H1 (cell line): ENCODE measurements around the gene ALG3. TPM values are rescaled to one million over a fixed set of nuclear protein-coding genes. Genes with fewer than 3 reads are reported as not detected.

Experiments
- CTCF ChIA-PET: fragments of 300-600 bp; sonication (Branson Sonifier 250); formaldehyde crosslinking; loops from one replicate; lab custom pipeline; 2021; ENCODE audit not compliant: partially characterized antibody; lab: Charles Lee
- POLR2A ChIA-PET: fragments of 300-600 bp; sonication (Branson Sonifier 250); formaldehyde crosslinking; loops from one replicate; lab custom pipeline; 2021; ENCODE audit warnings: inconsistent platforms; ENCODE audit not compliant: partially characterized antibody; lab: Charles Lee
- DNase-seq, 2 experiments: peaks; one replicate each; pipeline versions ENCODE4 v3.0.0 to v3.0.0-alpha.2; 2010 to 2022; ENCODE audit warnings: low spot score in 2 of 2, low read depth in 1 of 2, mixed read lengths in 1 of 2
- FAIRE-seq: peaks from 2 replicates; lab custom pipeline; 2011; peaks lifted over from hg19 to GRCh38; lab: Jason Lieb, UNC
- H2AFZ ChIP-seq: 2 replicates; pipeline ENCODE4 v1.8.1; 2012; ENCODE audit warnings: low read length, inconsistent platforms
- H2AK5ac ChIP-seq: 2 replicates; pipeline ENCODE4 v1.6.1; 2013; ENCODE audit warnings: low read depth, low read length
- H2BK120ac ChIP-seq: replicated peaks from 2 replicates; pipeline ENCODE3; 2013; ENCODE audit warnings: low read depth, low read length, inconsistent platforms
- H2BK12ac ChIP-seq: 2 replicates; pipeline ENCODE4 v1.6.1; 2013; ENCODE audit warnings: low read depth, low read length
- H2BK15ac ChIP-seq: 2 replicates; pipeline ENCODE4 v1.6.1; 2013; ENCODE audit warnings: low read length
- H2BK20ac ChIP-seq: 2 replicates; pipeline ENCODE4 v1.6.1; 2013; ENCODE audit warnings: low read length
- H2BK5ac ChIP-seq: 2 replicates; pipeline ENCODE4 v1.6.1; 2013; ENCODE audit warnings: low read depth, low read length
- H3K14ac ChIP-seq: 2 replicates; pipeline ENCODE4 v1.6.1; 2013; ENCODE audit warnings: inconsistent platforms; ENCODE audit not compliant: insufficient read length
- H3K18ac ChIP-seq: 2 replicates; pipeline ENCODE4 v1.6.1; 2013; ENCODE audit warnings: low read length; ENCODE audit errors: extremely low read depth
- H3K23ac ChIP-seq: 2 replicates; pipeline ENCODE4 v1.6.1; 2013; ENCODE audit warnings: inconsistent platforms; ENCODE audit not compliant: insufficient read length
- H3K23me2 ChIP-seq: 2 replicates; pipeline ENCODE4 v1.6.1; 2013; ENCODE audit warnings: low read depth, low read length
- H3K27ac ChIP-seq: 2 replicates; pipeline ENCODE4 v1.6.1; 2011; ENCODE audit warnings: low read depth, low read length, inconsistent platforms
- H3K27me3 ChIP-seq, 4 experiments: replicated peaks in 1 of 4; 1 replicate in 1 of 4; 2 replicates in 3 of 4; pipeline versions ENCODE4 v1.6.1 to v1.8.1; 2011 to 2013; ENCODE audit warnings: low read length in 3 of 4, mild to moderate bottlenecking in 3 of 4, inconsistent platforms in 2 of 4, mixed read lengths in 2 of 4, moderate library complexity in 1 of 4; ENCODE audit not compliant: control insufficient read depth in 3 of 4, insufficient read depth in 3 of 4; ENCODE audit errors: extremely low read depth in 1 of 4
- H3K36me3 ChIP-seq, 4 experiments: 2 replicates each; pipeline versions ENCODE4 v1.6.1 to v1.8.1; 2011 to 2013; ENCODE audit warnings: mild to moderate bottlenecking in 4 of 4, low read length in 3 of 4, moderate library complexity in 2 of 4, control low read depth in 1 of 4, inconsistent platforms in 1 of 4; ENCODE audit not compliant: insufficient read depth in 4 of 4, control insufficient read depth in 2 of 4
- H3K4ac ChIP-seq: replicated peaks from 2 replicates; pipeline ENCODE3; 2013; ENCODE audit warnings: low read length, low read depth, mixed read lengths, inconsistent platforms; ENCODE audit not compliant: insufficient read length
- H3K4me1 ChIP-seq, 4 experiments: replicated peaks in 1 of 4; 1 replicate in 1 of 4; 2 replicates in 3 of 4; pipeline versions ENCODE4 v1.6.1 to v1.8.1; 2011 to 2013; ENCODE audit warnings: low read length in 3 of 4, inconsistent platforms in 2 of 4, mixed read lengths in 1 of 4; ENCODE audit not compliant: insufficient read depth in 4 of 4, control insufficient read depth in 3 of 4
- H3K4me2 ChIP-seq, 2 experiments: 2 replicates each; pipeline versions ENCODE4 v1.6.1 to v1.8.1; 2011 to 2013; ENCODE audit warnings: low read depth in 2 of 2, low read length in 2 of 2, control low read depth in 1 of 2, inconsistent platforms in 1 of 2, mild to moderate bottlenecking in 1 of 2; ENCODE audit not compliant: insufficient read depth in 1 of 2
- H3K4me3 ChIP-seq, 4 experiments: fragments of 200-600, 300-600 bp in 1 of 4; sonication (generic), shearing (Covaris generic), sonication (Bioruptor Twin) in 1 of 4; 2 replicates each; pipeline versions ENCODE4 v1.5.1 to v1.8.1; 2011 to 2016; ENCODE audit warnings: low read length in 4 of 4, low read depth in 3 of 4, control low read depth in 2 of 4, inconsistent platforms in 2 of 4, mild to moderate bottlenecking in 2 of 4, mixed read lengths in 1 of 4, moderate library complexity in 1 of 4; ENCODE audit not compliant: insufficient read depth in 2 of 4; ENCODE audit errors: extremely low read depth in 1 of 4
- H3K56ac ChIP-seq: replicated peaks from 2 replicates; pipeline ENCODE3; 2013; ENCODE audit warnings: low read depth, mild to moderate bottlenecking, mixed read lengths, low read length, inconsistent platforms; ENCODE audit not compliant: insufficient read length
- H3K79me1 ChIP-seq: 2 replicates; pipeline ENCODE4 v1.6.1; 2013; ENCODE audit warnings: low read depth, low read length, control low read depth
- H3K79me2 ChIP-seq, 2 experiments: 2 replicates each; pipeline versions ENCODE4 v1.6.1 to v1.8.1; 2012 to 2013; ENCODE audit warnings: low read length in 2 of 2, mild to moderate bottlenecking in 2 of 2, inconsistent platforms in 1 of 2; ENCODE audit not compliant: insufficient read depth in 2 of 2, control insufficient read depth in 1 of 2
- H3K9ac ChIP-seq, 4 experiments: replicated peaks in 1 of 4; 1 replicate in 1 of 4; 2 replicates in 3 of 4; pipeline versions ENCODE4 v1.6.1 to v1.8.1; 2011 to 2013; ENCODE audit warnings: low read depth in 3 of 4, low read length in 3 of 4, control low read depth in 2 of 4, mild to moderate bottlenecking in 2 of 4, moderate library complexity in 2 of 4, inconsistent platforms in 1 of 4; ENCODE audit errors: extremely low read depth in 1 of 4
- H3K9me3 ChIP-seq, 2 experiments: 2 replicates each; pipeline versions ENCODE4 v1.6.1 to v1.8.1; 2012 to 2013; ENCODE audit warnings: mild to moderate bottlenecking in 2 of 2, moderate library complexity in 2 of 2, control low read depth in 1 of 2, inconsistent platforms in 1 of 2, low read depth in 1 of 2, low read length in 1 of 2, mixed read lengths in 1 of 2; ENCODE audit not compliant: insufficient read depth in 2 of 2
- H4K20me1 ChIP-seq, 2 experiments: replicated peaks in 1 of 2; 2 replicates each; pipeline versions ENCODE3 to v1.8.1; 2011 to 2013; ENCODE audit warnings: inconsistent platforms in 2 of 2, low read length in 2 of 2, mild to moderate bottlenecking in 1 of 2; ENCODE audit not compliant: insufficient read depth in 2 of 2, control insufficient read depth in 1 of 2
- H4K5ac ChIP-seq: 2 replicates; pipeline ENCODE4 v1.6.1; 2013; ENCODE audit warnings: low read length, low read depth, mixed read lengths, inconsistent platforms; ENCODE audit not compliant: insufficient read length
- H4K8ac ChIP-seq: 2 replicates; pipeline ENCODE4 v1.8.0; 2013; ENCODE audit warnings: mild to moderate bottlenecking, moderate library complexity, low read length, inconsistent platforms; ENCODE audit not compliant: insufficient read depth; ENCODE audit errors: extremely low read depth
- H4K91ac ChIP-seq: replicated peaks from 2 replicates; pipeline ENCODE3; 2013; ENCODE audit warnings: low read length, mixed read lengths, inconsistent platforms; ENCODE audit not compliant: insufficient read length
- ASH2L ChIP-seq: fragments of 200-600, 300-600 bp; sonication (generic); IDR thresholded peaks from one replicate; pipeline ENCODE4 v1.7.1; 2017; ENCODE audit warnings: low read length
- BCL11A ChIP-seq, 2 experiments: IDR thresholded peaks; one replicate each; pipeline ENCODE4 v1.6.1; 2011; ENCODE audit warnings: low read depth in 2 of 2, low read length in 2 of 2, mild to moderate bottlenecking in 2 of 2
- CHD1 ChIP-seq: IDR thresholded peaks from 2 replicates; pipeline ENCODE4 v1.6.1; 2012; ENCODE audit warnings: low read depth, low read length, improper control_type of control experiment
- CTCF ChIP-seq, 3 experiments: IDR thresholded peaks; 1 replicate in 2 of 3; 2 replicates in 1 of 3; pipeline versions ENCODE4 v1.5.1 to v1.6.1; 2011; ENCODE audit warnings: low read length in 3 of 3, mild to moderate bottlenecking in 3 of 3, inconsistent platforms in 2 of 3, low read depth in 1 of 3, moderate library complexity in 1 of 3; ENCODE audit not compliant: insufficient read depth in 1 of 3; ENCODE audit errors: control extremely low read depth in 1 of 3
- E2F6 ChIP-seq: IDR thresholded peaks from 2 replicates; pipeline ENCODE4 v1.6.1; 2012; ENCODE audit warnings: inconsistent platforms
- GTF2F1 ChIP-seq: IDR thresholded peaks from 2 replicates; pipeline ENCODE4 v1.6.1; 2012; ENCODE audit warnings: low read depth, low read length, improper control_type of control experiment, borderline replicate concordance
- JUN ChIP-seq: IDR thresholded peaks from 2 replicates; pipeline ENCODE4 v1.6.1; 2011; ENCODE audit warnings: low read depth, mild to moderate bottlenecking, improper control_type of control experiment, low read length
- RXRA ChIP-seq: IDR thresholded peaks from 2 replicates; pipeline ENCODE4 v1.6.1; 2011; ENCODE audit warnings: low read depth, mild to moderate bottlenecking, low read length, moderate library complexity; ENCODE audit not compliant: insufficient read depth
- SAP30 ChIP-seq: fragments of 300-600 bp; sonication (generic); IDR thresholded peaks from 2 replicates; pipeline ENCODE4 v1.7.1; 2012; ENCODE audit warnings: low read length, moderate library complexity, mild to moderate bottlenecking, inconsistent platforms; ENCODE audit not compliant: insufficient read depth, insufficient replicate concordance
- SP2 ChIP-seq: IDR thresholded peaks from 2 replicates; pipeline ENCODE4 v1.6.1; 2012; ENCODE audit warnings: mild to moderate bottlenecking, low read length, inconsistent platforms
- TCF12 ChIP-seq: IDR thresholded peaks from 2 replicates; pipeline ENCODE4 v1.6.1; 2011; ENCODE audit warnings: low read depth, mild to moderate bottlenecking, low read length
- WGBS, 2 experiments: shearing (Covaris generic) in 1 of 2; methylation state at CpG; one replicate each; pipeline versions ENCODE4 v1.1.6 to v1.1.7; 2013 to 2015; ENCODE audit warnings: low lambda C conversion rate in 2 of 2, mixed read lengths in 2 of 2, inconsistent platforms in 1 of 2, low coverage in 1 of 2, missing lambda C conversion rate in 1 of 2; ENCODE audit not compliant: insufficient replicate concordance in 2 of 2, insufficient coverage in 1 of 2, insufficient read length in 1 of 2; ENCODE audit errors: extremely low coverage in 1 of 2, missing lambda C conversion rate in 1 of 2; 5-methylcytosine and 5-hydroxymethylcytosine counted together
- polyA plus RNA-seq, 7 experiments: library from polyadenylated mRNA; depleted of rRNA in 3 of 7; stranded (reverse) in 5 of 7; unstranded in 2 of 7; fragments of >200 nt in 5 of 7; fragments of 200-250 nt in 2 of 7; gene quantifications; 1 replicate in 5 of 7; 2 replicates in 1 of 7; 4 replicates in 1 of 7; pipeline versions ENCODE4 v1.2.1 to v1.2.3, GENCODE V29; 2011 to 2013; ENCODE audit warnings: missing spikeins in 2 of 7, mixed read lengths in 2 of 7
- total RNA-seq: library from RNA; stranded (reverse); fragmentation: NEBNext Ultra II Directional; extraction: Animal tissue kit (Norgen Biotek cat#: 25700); gene quantifications from 2 replicates; pipeline ENCODE4 v1.2.1, GENCODE V29; 2021

ALG3 gene
- total and polyA plus RNA-seq, 2 of the 8 experiments (the other 6 are each of a cell fraction or from before 2014, with no cell fraction given), result 54.6 to 148 TPM

- CTCF ChIA-PET, result interaction anchor here (1.0 to 6.0 kb wide), 8 partner anchors 9 to 144 kb away, joined by 3 to 47 read pairs (median 6); no protein-coding TSS in a partner anchor
- TF ChIP-seq SP2 (no peak), ASH2L (no peak), SAP30 (no peak), JUN (no peak), GTF2F1 (no peak), CHD1 (no peak), BCL11A (IDR thresholded peaks at IDR 0.05; ENCODE audit: low read depth in 2 of 2, low read length in 2 of 2) (no peak), TCF12 (no peak), RXRA (no peak), CTCF (IDR thresholded peaks at IDR 0.05; ENCODE audit: control extremely low read depth in 1 of 3, insufficient read depth in 1 of 3, low read depth in 1 of 3, low read length in 3 of 3) (no peak), E2F6 (no peak)
Observed at GRCh38 chr3:184282941-184283340, 34.2 kb upstream of the ALG3 start.

More at GRCh38 chr3:184282941-184283340, 34.2 kb upstream of the ALG3 start:
- no peak overlapping the region for H2BK120ac ChIP-seq
- no peak overlapping the region for H3K4me3 ChIP-seq
- H3K56ac ChIP-seq, result no peak overlapping the region
- no peak for FAIRE-seq
- no peak overlapping the region for H3K14ac ChIP-seq
- no peaks in the 10 kb centered on the region for H3K79me1 ChIP-seq
- no peaks in the 10 kb centered on the region for H3K9me3 ChIP-seq
- WGBS, 2 experiments, result 92% methylated on average over 4 of the region's 4 CpGs; no CpG with 5 or more reads in 1 of the 2 experiments
- no peak overlapping the region for H2AK5ac ChIP-seq
- H3K23me2 ChIP-seq, result no peaks in the 10 kb centered on the region
- H3K18ac ChIP-seq, result no peak overlapping the region
- H3K27ac ChIP-seq, result no peak overlapping the region
- H3K23ac ChIP-seq, result no peak overlapping the region
- no peak overlapping the region for H2BK12ac ChIP-seq
- H4K5ac ChIP-seq, result no peak overlapping the region
- DNase-seq, result no peak
- no peaks in the 10 kb centered on the region for H3K36me3 ChIP-seq
- no peak overlapping the region for H3K4ac ChIP-seq
- no peak overlapping the region for H4K8ac ChIP-seq
- H4K91ac ChIP-seq, result no peak overlapping the region
- no peak overlapping the region for H2AFZ ChIP-seq
- no peak overlapping the region for H2BK15ac ChIP-seq
- peaks cover 0 to under 1% (median 0%) of the 10 kb centered on the region in 4 experiments; a peak in 1 of 7 replicates for H3K27me3 ChIP-seq
- H3K9ac ChIP-seq, result no peak overlapping the region
- H3K4me2 ChIP-seq, result no peak overlapping the region
- no peaks in the 10 kb centered on the region for H3K79me2 ChIP-seq
- H2BK20ac ChIP-seq, result no peak overlapping the region
- POLR2A ChIA-PET, result interaction anchor here (1.1 kb wide), 1 partner anchor 100 kb away, joined by 3 read pairs; no protein-coding TSS in a partner anchor
- H3K4me1 ChIP-seq, result peaks cover 0 to 2% (median 0%) of the 10 kb centered on the region in 4 experiments; a peak in 2 of 7 replicates
- H2BK5ac ChIP-seq, result no peak overlapping the region
- H4K20me1 ChIP-seq, result no peaks in the 10 kb centered on the region
